Neuronal stem cell (in vitro differentiated cells): ENCODE measurements around the gene DTNBP1.

Experiments
- DNase-seq: peaks from one replicate; pipeline ENCODE4 v3.0.0-alpha.2; 2013; ENCODE audit warnings: low spot score
- H2AFZ ChIP-seq: one replicate; pipeline ENCODE4 v1.6.1; 2013; ENCODE audit warnings: mild to moderate bottlenecking, low read length, inconsistent platforms
- H2AK5ac ChIP-seq: 2 replicates; pipeline ENCODE4 v1.6.1; 2013; ENCODE audit warnings: low read depth, mild to moderate bottlenecking, inconsistent platforms, low read length, moderate library complexity, mixed read lengths
- H2BK120ac ChIP-seq: 2 replicates; pipeline ENCODE4 v1.6.1; 2013; ENCODE audit warnings: low read depth, mild to moderate bottlenecking, inconsistent platforms, low read length, moderate library complexity, mixed read lengths
- H2BK12ac ChIP-seq: one replicate; pipeline ENCODE4 v1.6.1; 2013; ENCODE audit warnings: low read length, inconsistent platforms
- H2BK15ac ChIP-seq: 2 replicates; pipeline ENCODE4 v1.6.1; 2013; ENCODE audit warnings: mild to moderate bottlenecking, low read length, inconsistent platforms, mixed read lengths
- H2BK5ac ChIP-seq: one replicate; pipeline ENCODE4 v1.6.1; 2013; ENCODE audit warnings: inconsistent platforms, mild to moderate bottlenecking, low read length, moderate library complexity
- H3K14ac ChIP-seq: one replicate; pipeline ENCODE4 v1.6.1; 2013; ENCODE audit warnings: low read length, inconsistent platforms
- H3K18ac ChIP-seq: 2 replicates; pipeline ENCODE4 v1.6.1; 2013; ENCODE audit warnings: low read length, inconsistent platforms
- H3K23ac ChIP-seq: 2 replicates; pipeline ENCODE4 v1.6.1; 2013; ENCODE audit warnings: low read depth, mild to moderate bottlenecking, mixed read lengths, low read length, inconsistent platforms; ENCODE audit not compliant: poor library complexity
- H3K27ac ChIP-seq: replicated peaks from 3 replicates; pipeline ENCODE4 v1.5.1; 2013; ENCODE audit warnings: low read length, inconsistent platforms
- H3K27me3 ChIP-seq, 3 experiments: 2 replicates each; pipeline ENCODE4 v1.6.1; 2013; ENCODE audit warnings: low read length in 3 of 3, mild to moderate bottlenecking in 2 of 3, inconsistent platforms in 1 of 3, low read depth in 1 of 3, mixed read lengths in 1 of 3, moderate library complexity in 1 of 3; ENCODE audit not compliant: control insufficient read depth in 3 of 3, insufficient read depth in 3 of 3
- H3K36me3 ChIP-seq, 2 donors: replicated peaks in 1 of 2; 2 replicates each; pipeline ENCODE4 v1.6.1; 2013; ENCODE audit warnings: low read length in 2 of 2; ENCODE audit not compliant: control insufficient read depth in 2 of 2, insufficient read depth in 2 of 2
- H3K4ac ChIP-seq: 2 replicates; pipeline ENCODE4 v1.6.1; 2013; ENCODE audit warnings: inconsistent platforms, mild to moderate bottlenecking, low read length, moderate library complexity
- H3K4me1 ChIP-seq, 2 donors: 1 replicate in 1 of 2; 2 replicates in 1 of 2; pipeline ENCODE4 v1.6.1; 2013; ENCODE audit warnings: low read length in 2 of 2, low read depth in 1 of 2; ENCODE audit not compliant: control insufficient read depth in 2 of 2, insufficient read depth in 1 of 2
- H3K4me2 ChIP-seq: one replicate; pipeline ENCODE4 v1.6.1; 2013; ENCODE audit warnings: mild to moderate bottlenecking, low read length, inconsistent platforms; ENCODE audit not compliant: insufficient read depth, poor library complexity, severe bottlenecking
- H3K4me3 ChIP-seq, 2 donors: 2 replicates each; pipeline ENCODE4 v1.5.1; 2013; ENCODE audit warnings: low read length in 2 of 2, mild to moderate bottlenecking in 2 of 2, inconsistent platforms in 1 of 2, moderate library complexity in 1 of 2
- H3K79me1 ChIP-seq: one replicate; pipeline ENCODE4 v1.6.1; 2013; ENCODE audit warnings: low read depth, mild to moderate bottlenecking, inconsistent platforms, low read length, moderate library complexity
- H3K9ac ChIP-seq: one replicate; pipeline ENCODE4 v1.6.1; 2013; ENCODE audit warnings: mild to moderate bottlenecking, low read depth, low read length, inconsistent platforms; ENCODE audit not compliant: poor library complexity
- H3K9me3 ChIP-seq, 2 donors: replicated peaks in 1 of 2; 2 replicates each; pipeline versions ENCODE3 to v1.6.1; 2013; ENCODE audit warnings: low read length in 2 of 2, mild to moderate bottlenecking in 2 of 2, inconsistent platforms in 1 of 2, low read depth in 1 of 2, mixed read lengths in 1 of 2, moderate library complexity in 1 of 2; ENCODE audit not compliant: control insufficient read depth in 2 of 2, insufficient read depth in 1 of 2
- H4K8ac ChIP-seq: one replicate; pipeline ENCODE4 v1.6.1; 2013; ENCODE audit warnings: low read depth, mild to moderate bottlenecking, inconsistent platforms, low read length, moderate library complexity
- H4K91ac ChIP-seq: one replicate; pipeline ENCODE4 v1.6.1; 2013; ENCODE audit warnings: low read length, low read depth, mild to moderate bottlenecking, inconsistent platforms; ENCODE audit not compliant: poor library complexity
- WGBS, 2 donors: extraction: QIAGEN DNeasy Blood & Tissue Kit; methylation state at CpG; one replicate each; pipeline ENCODE4 v1.1.7; 2013; ENCODE audit warnings: missing lambda C conversion rate in 2 of 2, mixed read lengths in 1 of 2; ENCODE audit not compliant: insufficient read length in 2 of 2, insufficient replicate concordance in 1 of 2; ENCODE audit errors: extremely low coverage in 2 of 2; 5-methylcytosine and 5-hydroxymethylcytosine counted together

DTNBP1 gene

GRCh38 chr6:15535495-15536197 is 127.2 kb downstream of the DTNBP1 start:
- Histone ChIP-seq H3K9ac (no peak overlapping the region), H2AFZ (no peak overlapping the region), H3K27ac (no peak overlapping the region), H3K27me3 (no peaks in the 10 kb centered on the region), H3K4me2 (no peak overlapping the region), H2BK12ac (no peak overlapping the region), H2BK120ac (no peak overlapping the region), H3K9me3 (peaks cover 0 to 3% of the 10 kb centered on the region in 2 donors), H3K4me3 (no peak overlapping the region), H4K8ac (no peak overlapping the region), H3K14ac (no peak overlapping the region), H2AK5ac (no peak overlapping the region), H3K18ac (no peak overlapping the region), H3K36me3 (no peaks in the 10 kb centered on the region), H4K91ac (no peak overlapping the region), H2BK15ac (no peak overlapping the region), H3K4ac (no peak overlapping the region), H2BK5ac (no peak overlapping the region), H3K23ac (no peak overlapping the region), H3K79me1 (no peaks in the 10 kb centered on the region), H3K4me1 (no peaks in the 10 kb centered on the region)
- no peak for DNase-seq
- no CpG with 5 or more reads among the region's 3 CpGs for WGBS, 2 donors

GRCh38 chr6:15534974-15535373 is 127.9 kb downstream of the DTNBP1 start:
- Histone ChIP-seq H2AFZ (no peak overlapping the region), H2BK120ac (no peak overlapping the region)
- no CpG with 5 or more reads among the region's 3 CpGs for WGBS, 2 donors

DNA sequence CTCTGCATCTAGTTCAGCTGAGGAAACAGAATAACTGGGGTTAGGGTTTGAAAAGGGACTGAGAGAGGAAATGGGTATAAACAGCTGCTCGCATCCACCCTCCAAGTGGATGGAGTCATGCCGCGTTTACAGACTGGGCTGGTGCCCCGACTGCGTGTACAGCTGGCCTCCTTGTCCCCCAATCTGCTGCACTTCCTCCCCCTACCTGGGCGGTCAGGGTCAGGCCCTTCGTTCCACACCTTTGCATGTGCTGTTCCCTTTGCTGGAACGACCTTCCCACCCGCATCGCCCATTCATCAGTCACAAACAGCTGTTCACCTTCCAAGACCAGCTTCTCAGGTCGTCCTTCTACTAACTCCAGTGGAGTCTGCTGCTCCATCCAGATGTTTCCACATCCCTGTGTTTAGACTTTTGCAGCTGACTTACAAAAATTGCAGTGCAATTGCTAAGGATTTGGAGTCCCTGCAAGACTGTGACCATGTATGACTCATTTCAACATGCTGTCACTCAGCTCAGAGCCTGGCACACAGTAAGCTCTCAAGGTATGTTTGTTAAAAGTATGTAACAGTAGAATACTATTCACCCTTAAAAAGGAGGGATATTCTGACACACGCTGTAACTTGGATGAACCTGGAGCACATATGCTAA is 129.3 kb downstream of the DTNBP1 start:
- no peak for DNase-seq
- Histone ChIP-seq H4K91ac (no peak overlapping the region), H3K18ac (no peak overlapping the region), H3K14ac (no peak overlapping the region), H3K27me3 (no peaks in the 10 kb centered on the region), H2BK12ac (no peak overlapping the region), H3K23ac (no peak overlapping the region), H3K79me1 (no peaks in the 10 kb centered on the region), H2BK5ac (no peak overlapping the region), H2AK5ac (no peak overlapping the region), H3K36me3 (peaks cover 2 to 3% of the 10 kb centered on the region in 2 donors), H3K9ac (no peak overlapping the region), H3K27ac (no peak overlapping the region), H3K4me2 (no peak overlapping the region), H3K4ac (no peak overlapping the region), H4K8ac (no peak overlapping the region), H3K4me3 (peak overlapping the region in 1 of 2 donors; percentile 59), H2BK15ac (no peak overlapping the region), H2AFZ (no peak overlapping the region), H3K9me3 (peaks cover 1 to 3% of the 10 kb centered on the region in 2 donors), H3K4me1 (no peaks in the 10 kb centered on the region), H2BK120ac (no peak overlapping the region)
- no CpG with 5 or more reads among the region's 12 CpGs for WGBS, 2 donors

More at GRCh38 chr6:15534974-15535373, 127.9 kb downstream of the DTNBP1 start:
- no peak overlapping the region for H2AK5ac ChIP-seq
- no peak overlapping the region for H3K23ac ChIP-seq
- no peaks in the 10 kb centered on the region for H3K4me1 ChIP-seq
- no peak overlapping the region for H3K27ac ChIP-seq
- no peak overlapping the region for H3K9ac ChIP-seq
- no peaks in the 10 kb centered on the region for H3K36me3 ChIP-seq
- no peak overlapping the region for H3K14ac ChIP-seq
- H3K4ac ChIP-seq: no peak overlapping the region
- H3K9me3 ChIP-seq: peaks cover 0 to 3% of the 10 kb centered on the region in 2 donors
- H2BK5ac ChIP-seq: no peak overlapping the region
- DNase-seq: no peak
- no peak overlapping the region for H2BK15ac ChIP-seq
- no peak overlapping the region for H4K91ac ChIP-seq
- no peaks in the 10 kb centered on the region for H3K79me1 ChIP-seq
- no peak overlapping the region for H4K8ac ChIP-seq
- no peak overlapping the region for H3K4me2 ChIP-seq
- H3K18ac ChIP-seq: no peak overlapping the region
- H3K27me3 ChIP-seq: no peaks in the 10 kb centered on the region
- no peak overlapping the region for H3K4me3 ChIP-seq
- no peak overlapping the region for H2BK12ac ChIP-seq

DNA sequence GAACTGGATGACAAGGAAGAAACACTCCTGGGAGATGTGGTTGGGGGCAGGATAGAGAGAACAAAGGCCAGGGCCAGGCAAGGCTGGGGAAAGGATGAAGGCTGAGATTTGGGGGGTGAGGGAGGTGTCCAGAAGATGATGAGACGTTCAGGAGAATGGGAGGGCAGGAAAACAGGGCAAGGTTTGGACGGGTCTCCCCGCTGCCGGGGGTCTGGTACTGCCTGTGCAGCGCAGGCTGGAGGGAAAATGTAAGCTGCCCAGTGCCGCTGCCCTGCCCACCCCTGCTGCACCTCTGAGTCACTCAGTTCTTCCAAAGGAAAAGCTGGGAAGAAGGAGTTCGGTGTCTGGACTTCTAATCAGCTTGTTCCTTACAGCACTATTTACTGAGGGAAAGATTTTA is 130.9 kb downstream of the DTNBP1 start:
- H3K4me3 ChIP-seq: no peak overlapping the region
- H3K23ac ChIP-seq: peak overlapping the region; percentile 52
- peaks cover 5 to 6% of the 10 kb centered on the region in 2 donors for H3K9me3 ChIP-seq
- H2AK5ac ChIP-seq: no peak overlapping the region
- H2BK15ac ChIP-seq: no peak overlapping the region
- H3K4me1 ChIP-seq: no peaks in the 10 kb centered on the region
- no peak overlapping the region for H2AFZ ChIP-seq
- H3K27me3 ChIP-seq: no peaks in the 10 kb centered on the region
- H2BK5ac ChIP-seq: no peak overlapping the region
- no peak overlapping the region for H3K27ac ChIP-seq
- no peak for DNase-seq
- H2BK120ac ChIP-seq: no peak overlapping the region
- H3K4ac ChIP-seq: no peak overlapping the region
- WGBS, 2 donors: no CpG with 5 or more reads among the region's 7 CpGs
- no peak overlapping the region for H3K18ac ChIP-seq
- no peak overlapping the region for H3K4me2 ChIP-seq
- H3K79me1 ChIP-seq: no peaks in the 10 kb centered on the region
- no peak overlapping the region for H4K8ac ChIP-seq
- no peak overlapping the region for H4K91ac ChIP-seq
- no peak overlapping the region for H2BK12ac ChIP-seq
- no peak overlapping the region for H3K14ac ChIP-seq
- H3K36me3 ChIP-seq: peaks cover 2 to 3% of the 10 kb centered on the region in 2 donors
- H3K9ac ChIP-seq: no peak overlapping the region
